Ammon's horn (tissue), 1 donor: Measurements from ENCODE around the gene MAX.
"Not testable (repeated sequence)": the region's sequence is repeated elsewhere in the genome, so short reads cannot be mapped to it uniquely, and the experiment has no call there.

Experiments used
- DNase-seq: peaks from one replicate; pipeline ENCODE4 v3.0.0-alpha.2; 2016; ENCODE audit warnings: low spot score

MAX gene

GRCh38 chr14:65034021-65034420 lies 68.3 kb downstream of the MAX start:
- no peak for DNase-seq

GRCh38 chr14:65033181-65033580 lies 69.1 kb downstream of the MAX start:
- DNase-seq = no peak

- no peak for DNase-seq
Observed at GRCh38 chr14:65032319-65032718, 70.0 kb downstream of the MAX start.

- not testable (repeated sequence) for DNase-seq
Observed at GRCh38 chr14:65031321-65031720, 71.0 kb downstream of the MAX start.

DNA sequence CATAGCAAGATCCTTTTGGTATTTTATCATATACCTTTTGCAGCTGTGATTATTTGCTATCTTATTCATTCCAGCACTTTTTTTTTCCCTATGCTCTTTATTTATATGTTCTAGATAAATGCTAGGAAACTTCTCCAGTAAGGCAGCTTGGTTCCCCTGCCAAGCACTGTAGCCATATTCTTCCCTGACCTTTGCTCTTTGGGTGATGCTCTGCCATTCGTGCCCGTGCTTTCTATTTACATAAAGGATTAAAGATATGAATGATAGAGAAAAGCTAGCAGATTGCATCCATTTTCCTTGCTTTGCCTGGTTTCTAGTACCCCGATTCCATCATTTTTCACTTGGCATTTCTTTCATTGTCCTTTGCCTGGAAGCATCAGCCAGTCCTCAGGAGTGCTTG lies 73.4 kb downstream of the MAX start:
- no peak for DNase-seq

GRCh38 chr14:65027127-65027799 lies 75.1 kb downstream of the MAX start:
- no peak for DNase-seq

DNA sequence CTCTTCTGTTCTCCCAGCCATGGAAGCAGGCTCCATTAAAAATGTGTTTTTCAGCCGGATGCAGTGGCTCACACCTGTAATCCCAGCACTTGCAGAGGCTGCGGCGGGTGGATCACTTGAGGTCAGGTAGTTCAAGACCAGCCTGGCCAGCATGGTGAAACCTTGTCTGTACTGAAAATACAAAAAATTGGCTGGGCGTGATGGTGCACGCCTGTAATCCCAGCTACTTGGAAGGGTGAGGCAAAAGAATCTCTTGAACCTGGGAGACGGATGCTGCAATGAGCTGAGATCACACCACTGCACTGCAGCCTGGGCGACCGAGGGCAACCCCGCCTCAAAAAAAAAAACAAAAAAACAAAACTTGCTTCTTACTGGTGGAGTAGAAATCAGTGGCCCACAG lies 75.8 kb downstream of the MAX start:
- DNase-seq = no peak

DNA sequence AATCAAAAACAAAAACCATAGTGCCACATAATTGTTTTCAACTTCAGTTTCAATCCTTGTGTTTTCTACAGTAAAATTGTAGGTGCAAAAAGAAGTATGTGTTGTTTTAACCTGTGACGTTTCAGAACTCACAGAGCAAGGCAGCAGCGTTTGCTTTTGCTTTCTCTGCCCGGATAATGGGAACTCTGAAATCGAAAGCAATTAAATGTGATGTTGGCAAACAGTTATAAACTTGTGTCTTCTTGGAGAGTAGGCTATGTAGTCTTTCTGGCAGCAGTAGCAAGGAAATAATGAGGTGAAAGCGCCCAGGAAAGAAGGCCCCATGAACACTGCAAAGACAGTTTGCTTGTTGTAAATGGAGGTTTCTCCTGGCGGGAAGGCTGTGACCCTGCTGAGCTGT lies 76.5 kb downstream of the MAX start:
- DNase-seq = no peak
